CD4-positive, alpha-beta T cell treated with Interleukin-6 at 100 ng/mL for 8 hours (primary cell): Measurements from ENCODE around the gene ISX.

Source experiments
- DNase-seq: peaks from one replicate; pipeline ENCODE4 v3.0.0-alpha.2; 2020; ENCODE audit warnings: mixed read lengths, low spot score

ISX gene

DNA sequence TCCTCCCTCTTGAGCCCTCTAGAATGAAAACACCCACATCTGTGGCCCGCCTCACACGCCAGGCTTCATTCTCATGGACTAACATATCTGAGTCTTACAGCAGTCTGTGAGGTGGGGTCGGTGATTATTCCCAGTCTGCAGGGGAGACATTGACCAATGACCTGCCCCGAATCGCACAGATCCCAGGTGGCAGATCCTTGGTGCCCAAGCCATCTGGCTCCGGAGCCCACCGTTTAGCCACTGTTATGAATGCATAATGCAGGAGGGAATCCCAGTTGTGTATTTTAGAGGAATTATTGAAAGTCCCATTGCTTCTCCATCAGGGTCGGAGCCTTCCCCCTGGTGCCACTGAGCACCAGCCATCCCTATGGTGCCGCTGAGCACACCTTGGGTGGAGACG lies 47.4 kb downstream of the ISX start:
- no peak for DNase-seq

DNA sequence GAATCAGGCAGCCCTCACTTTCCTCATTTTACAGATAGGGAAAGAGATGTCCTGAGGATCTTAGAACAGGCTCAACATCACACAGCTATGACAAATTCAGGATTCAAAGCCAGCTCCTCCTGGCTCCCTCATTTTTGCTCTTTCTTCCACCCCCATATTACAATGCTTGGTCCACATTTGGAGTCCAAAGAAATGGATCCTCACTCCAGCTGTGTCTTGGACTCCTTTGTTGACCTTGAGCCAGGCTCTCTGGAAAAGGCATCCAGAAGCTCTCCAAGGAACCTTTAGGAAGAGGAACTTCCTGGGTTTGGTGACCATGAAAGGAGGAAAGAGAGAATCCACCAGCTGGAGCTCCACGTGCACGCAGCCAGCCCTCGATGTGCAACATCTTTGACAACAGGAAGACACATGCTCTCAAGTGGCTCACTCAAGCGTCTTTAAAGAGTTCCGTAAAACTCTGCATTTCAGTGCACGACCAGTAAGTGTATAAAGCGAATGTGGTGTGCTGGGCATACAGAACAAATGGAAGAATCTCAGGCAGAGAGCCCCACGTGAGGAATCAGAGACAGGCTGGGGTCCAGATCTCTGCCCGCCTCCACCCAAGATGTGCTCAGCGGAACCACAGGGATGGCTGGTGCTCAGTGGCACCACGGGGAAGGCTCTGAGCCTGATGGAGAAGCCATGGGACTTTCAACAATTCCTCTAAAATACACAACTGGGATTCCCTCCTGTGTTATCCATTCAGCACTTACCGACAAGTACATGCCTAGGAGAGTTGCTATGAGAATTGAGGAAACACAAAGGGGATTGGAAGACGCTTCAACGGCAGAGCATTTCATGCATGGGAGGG lies 48.4 kb downstream of the ISX start:
- DNase-seq: no peak

DNA sequence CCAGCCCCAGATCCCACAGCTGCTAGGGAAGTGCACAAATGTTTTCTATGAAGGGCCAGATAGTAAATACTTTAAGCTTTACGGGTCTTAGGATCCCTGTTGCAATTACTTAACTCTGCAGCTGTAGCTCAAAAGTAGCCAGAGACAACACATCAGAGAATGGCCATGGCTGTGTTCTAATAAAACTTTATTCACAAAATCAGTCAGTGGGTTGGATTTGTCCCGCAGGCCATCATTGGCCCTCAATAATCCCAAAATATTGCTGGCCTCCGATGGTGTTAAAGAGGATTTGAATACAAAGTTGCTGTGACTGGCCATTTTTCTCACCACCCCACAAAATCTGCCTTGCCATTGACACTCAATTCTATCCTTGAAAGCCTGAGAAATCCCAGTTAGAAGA lies 49.6 kb downstream of the ISX start:
- DNase-seq: no peak

DNA sequence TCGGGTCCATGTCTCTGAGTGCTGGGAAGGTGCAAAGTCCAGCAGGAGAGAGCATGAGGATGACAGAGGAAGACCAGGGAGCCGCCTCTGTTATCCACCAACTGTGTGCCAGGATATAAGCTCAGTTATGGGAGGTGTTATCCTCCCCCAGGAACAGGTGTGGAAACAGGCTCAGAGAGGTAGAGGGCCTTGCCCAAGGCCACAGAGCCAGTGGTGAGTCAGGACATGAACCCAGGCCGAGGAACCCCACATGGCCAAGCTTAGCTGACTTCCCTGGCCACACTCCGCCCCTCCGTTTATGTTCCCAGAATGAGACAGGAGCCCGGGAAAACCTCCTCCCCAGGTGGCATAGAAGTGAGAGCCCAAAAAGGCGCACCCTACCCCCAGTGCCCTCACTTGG lies 50.3 kb downstream of the ISX start:
- no peak for DNase-seq

DNA sequence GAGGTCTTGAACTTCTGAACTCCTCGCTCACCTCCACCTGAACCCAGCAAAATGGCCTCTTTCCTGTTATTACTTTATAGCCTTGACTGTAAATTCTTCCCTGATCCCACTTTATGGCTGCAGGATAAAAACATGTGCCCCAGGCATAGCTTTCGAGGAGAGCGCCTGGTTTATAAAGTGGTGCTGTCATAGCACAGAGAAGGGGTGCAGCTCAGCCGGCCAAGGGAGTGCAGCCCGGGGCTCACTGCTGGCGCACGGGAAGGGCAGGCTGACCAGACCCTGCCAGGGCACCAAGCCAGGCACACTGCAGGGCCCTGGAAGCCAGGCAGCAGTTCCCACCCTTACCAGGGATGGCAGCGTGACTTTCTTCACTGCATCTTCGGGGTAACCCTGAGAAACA lies 50.9 kb downstream of the ISX start:
- DNase-seq: no peak

DNA sequence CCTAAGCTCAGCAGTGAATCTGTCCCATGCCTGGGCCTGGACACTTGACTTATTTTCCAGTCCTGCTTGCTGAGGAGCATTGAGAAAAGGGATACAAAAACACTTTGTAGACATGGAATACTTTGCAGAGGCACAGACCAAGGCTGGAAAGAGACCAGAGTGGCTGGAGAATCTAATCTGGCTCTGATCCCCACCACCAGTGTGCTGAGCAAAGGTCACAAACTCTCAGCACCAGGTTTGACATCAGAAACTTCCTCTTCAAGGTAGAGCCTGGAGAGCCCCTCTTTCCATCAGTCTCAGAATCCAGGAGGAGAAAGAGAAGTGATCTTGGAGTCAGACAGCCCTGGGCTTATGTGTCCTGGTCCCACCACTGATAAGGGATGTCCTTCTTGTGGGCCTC lies 53.5 kb downstream of the ISX start:
- DNase-seq: no peak

DNA sequence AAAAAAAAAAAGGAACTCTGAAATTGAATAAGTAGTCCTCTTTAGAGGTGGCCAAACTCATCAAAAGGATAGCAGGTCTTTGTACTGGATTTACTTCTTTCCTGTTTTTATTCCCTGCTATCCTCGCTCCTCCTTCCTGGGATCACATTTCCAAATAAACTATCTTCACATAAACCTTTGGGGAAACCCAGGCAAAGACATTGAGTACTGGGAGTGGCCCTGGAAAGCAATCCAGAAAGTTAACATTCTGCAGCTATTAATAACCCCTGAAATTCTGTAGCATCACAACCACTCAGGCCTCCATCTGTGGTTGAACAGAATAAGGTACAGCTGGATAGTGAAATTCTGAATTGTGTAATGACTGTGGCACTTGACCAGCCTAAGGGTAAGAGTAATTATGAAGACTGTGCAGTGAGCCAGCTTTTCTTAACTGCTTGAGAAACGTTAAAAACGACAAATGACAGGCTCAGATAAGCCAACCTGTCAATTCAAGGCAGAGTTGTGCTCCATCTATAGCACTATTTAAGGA lies 58.8 kb downstream of the ISX start:
- DNase-seq: no peak

DNA sequence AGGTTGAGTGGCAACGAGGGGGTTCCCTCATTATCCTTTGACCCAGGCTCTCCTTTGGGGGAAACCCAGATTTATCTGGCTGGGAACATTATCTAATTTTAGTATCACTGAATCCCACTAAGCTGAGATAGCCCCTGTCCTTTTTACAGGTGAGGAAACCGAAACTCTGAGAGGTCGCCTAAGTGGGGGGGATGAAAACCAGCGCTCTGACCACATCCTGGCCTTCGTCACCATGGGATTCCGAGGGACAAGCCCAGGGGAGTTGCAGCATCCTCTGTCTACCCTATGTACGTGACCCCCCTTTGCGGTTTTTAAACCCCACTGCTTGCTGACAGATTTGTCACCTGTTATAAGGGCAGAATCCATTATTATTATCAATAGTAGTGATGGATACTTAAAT lies 61.0 kb downstream of the ISX start:
- no peak for DNase-seq

DNA sequence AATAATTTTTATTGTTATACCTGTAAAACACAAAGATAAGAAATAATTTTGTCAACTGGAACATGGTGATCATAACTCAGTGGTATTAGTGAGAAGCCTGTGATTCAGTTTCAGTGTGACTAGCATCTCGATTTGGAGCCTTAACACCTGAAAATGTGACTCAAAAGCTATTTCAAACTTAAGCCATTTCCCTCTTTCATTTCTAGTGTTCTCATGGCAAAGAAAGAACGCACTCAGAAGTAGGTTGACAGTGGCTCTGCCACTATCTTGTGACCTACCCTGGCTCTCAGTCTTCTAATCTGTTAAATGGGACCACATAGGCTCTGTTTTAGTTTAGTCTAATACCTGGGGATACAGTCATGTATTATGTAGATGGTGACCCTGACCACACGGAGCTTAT lies 62.7 kb downstream of the ISX start:
- no peak for DNase-seq

DNA sequence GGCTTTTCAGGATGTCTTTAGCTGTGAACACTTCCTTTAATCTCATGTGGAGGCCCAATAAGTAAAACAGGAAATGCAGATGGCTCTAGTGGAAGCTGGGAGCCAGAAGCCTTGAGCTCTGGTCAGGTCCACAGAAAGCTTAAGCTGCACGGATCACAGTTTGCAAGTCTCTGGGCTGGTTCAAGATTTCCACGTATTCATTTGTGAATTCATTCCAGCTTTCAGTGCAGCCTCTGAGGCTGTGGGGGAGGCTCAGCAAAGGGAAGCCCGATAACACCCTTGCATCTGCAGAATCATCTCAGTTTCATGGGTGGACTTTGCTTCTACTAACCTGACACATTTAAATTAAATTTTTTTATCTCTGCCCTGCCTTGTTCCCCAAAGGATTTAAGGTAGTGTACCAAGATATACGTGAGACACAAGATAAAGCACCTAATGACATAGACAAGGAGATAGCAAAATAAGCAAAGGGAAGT lies 65.6 kb downstream of the ISX start:
- DNase-seq: no peak

DNA sequence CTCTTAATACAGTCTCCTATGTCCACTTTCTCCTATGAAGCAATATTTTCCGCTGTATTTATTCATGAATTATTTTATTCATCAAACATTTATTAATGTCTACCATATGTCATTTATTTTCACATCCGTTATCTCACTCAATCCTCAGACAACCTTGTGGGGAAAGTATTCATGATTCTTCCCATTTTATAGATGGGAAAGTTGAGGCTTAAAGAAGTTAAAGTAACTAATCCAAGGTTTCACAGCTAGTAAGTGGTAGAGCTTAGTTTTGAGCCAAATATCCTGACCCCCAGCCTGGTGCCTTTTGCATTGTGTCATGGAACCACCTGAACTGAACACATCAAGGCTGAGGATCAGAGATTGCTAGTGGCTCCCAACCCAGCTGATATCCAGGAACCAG lies 66.6 kb downstream of the ISX start:
- no peak for DNase-seq

DNA sequence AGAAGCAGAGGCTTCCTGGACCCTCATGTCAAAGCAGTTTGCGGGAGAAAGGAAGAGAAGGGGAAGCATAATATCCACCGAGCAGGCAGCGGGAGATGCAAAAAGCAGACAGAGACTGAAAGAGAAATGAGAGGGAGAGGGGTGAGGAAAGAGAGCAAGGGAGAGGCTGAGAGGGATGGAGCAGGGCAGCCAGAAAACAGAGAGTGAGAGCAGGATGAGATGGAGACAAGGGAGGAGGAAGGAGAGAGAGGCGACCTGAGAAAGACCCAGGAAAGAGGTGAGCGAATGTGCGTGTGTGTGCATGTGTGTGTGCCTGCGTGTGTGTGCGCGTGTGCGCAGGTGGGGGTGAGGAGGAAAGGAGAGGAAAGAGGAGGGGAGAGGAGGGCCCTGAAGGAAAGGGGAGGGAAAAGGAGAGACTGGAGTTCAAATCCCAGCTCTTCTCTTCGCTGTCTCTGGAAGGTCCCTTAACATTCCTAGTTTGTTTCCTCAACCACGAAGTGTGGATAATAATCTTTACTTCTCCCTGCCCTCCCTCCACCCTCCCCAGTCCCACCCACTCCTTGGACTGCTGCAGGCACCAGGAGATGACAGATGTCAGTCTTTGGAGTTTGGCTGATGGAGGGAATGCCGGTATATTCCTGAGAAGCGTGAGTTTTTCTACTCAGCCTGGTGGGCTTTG lies 67.9 kb downstream of the ISX start:
- DNase-seq: no peak

DNA sequence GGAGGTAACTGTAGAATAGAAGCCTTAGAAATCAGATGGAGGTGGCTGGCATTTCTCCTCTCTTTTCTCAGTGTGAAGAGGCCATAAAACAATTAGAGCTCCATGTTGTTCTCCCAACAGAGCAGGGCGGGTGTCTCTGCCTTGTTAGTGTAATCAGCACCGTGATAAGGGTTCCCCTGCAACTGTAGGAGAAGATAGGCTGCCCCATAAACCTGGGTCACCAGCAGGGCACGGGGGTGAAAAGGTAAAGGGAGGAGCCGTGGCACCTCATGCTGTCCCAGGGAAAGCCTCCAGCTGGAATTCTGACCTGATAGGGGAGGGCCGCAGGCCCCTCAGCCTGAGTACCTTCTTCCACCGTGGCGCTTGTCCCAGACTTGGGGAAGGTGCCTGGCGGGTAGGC lies 68.7 kb downstream of the ISX start:
- no peak for DNase-seq

DNA sequence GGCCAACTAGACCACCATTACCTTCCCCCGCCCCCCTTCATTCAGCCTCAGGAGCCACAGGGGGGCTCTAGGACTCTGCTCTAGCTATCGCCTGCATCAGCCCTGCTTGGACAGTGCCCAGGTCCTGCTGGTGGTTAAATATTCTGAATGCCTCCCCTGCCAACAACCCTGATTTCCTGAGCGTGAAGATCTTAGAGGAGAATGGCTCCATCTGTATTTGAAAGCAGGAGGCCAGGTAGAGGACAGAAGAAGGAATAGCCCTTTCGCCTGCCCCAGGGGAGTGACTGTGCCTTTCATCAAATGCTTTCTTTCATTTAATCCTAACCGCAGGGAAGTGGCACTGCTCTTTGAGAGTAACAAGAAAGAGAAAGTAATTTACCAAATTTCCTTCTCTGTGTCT lies 69.2 kb downstream of the ISX start:
- no peak for DNase-seq
